Renal cortex interstitium (tissue), 11 donors: Measurements from ENCODE around the gene PAX6. TPM values are rescaled to one million over a fixed set of nuclear protein-coding genes. Genes with fewer than 3 reads are reported as not detected.
"Not testable (repeated sequence)": the region's sequence is repeated elsewhere in the genome, so short reads cannot be mapped to it uniquely, and the experiment has no call there.

ENCODE experiments used
- DNase-seq, 11 donors: peaks; one replicate each; pipeline ENCODE4 v3.0.0-alpha.2; 2013; ENCODE audit warnings: low read depth in 9 of 11, low spot score in 4 of 11; ENCODE audit errors: extremely low read depth in 1 of 11
- polyA plus RNA-seq, 3 donors: library from polyadenylated mRNA; unstranded; fragments of 120-200 nt; gene quantifications; one replicate each; pipeline ENCODE4 v1.2.1, GENCODE V29; 2013; ENCODE audit not compliant: insufficient read length in 3 of 3

PAX6 gene
- polyA plus RNA-seq, 3 donors = 0.06 TPM; not detected in 2

- DNase-seq = no peak
Measured at GRCh38 chr11:31783252-31783651, 27.9 kb downstream of the PAX6 start.

DNA sequence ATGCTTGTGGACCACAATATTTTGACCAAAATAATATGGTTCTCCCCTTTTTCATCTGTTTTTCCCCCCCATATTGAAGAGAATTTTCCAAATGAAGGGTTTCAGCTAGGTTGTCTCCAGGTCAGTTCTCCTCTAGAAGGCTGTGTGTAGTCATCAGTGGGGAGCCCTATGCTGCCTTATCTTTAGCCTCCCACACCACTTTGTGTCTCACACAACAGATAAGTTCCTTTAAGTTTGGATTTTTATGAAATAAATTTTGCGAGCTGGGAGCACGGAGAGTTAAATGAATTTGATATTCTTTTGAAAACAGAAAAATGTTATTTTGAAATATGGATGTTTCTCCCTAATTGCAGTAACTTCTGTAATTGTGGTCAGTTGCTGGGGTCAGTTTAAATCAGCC, 28.9 kb downstream of the PAX6 start:
- no peak for DNase-seq

GRCh38 chr11:31780480-31780971, 30.6 kb downstream of the PAX6 start:
- DNase-seq = no peak

DNA sequence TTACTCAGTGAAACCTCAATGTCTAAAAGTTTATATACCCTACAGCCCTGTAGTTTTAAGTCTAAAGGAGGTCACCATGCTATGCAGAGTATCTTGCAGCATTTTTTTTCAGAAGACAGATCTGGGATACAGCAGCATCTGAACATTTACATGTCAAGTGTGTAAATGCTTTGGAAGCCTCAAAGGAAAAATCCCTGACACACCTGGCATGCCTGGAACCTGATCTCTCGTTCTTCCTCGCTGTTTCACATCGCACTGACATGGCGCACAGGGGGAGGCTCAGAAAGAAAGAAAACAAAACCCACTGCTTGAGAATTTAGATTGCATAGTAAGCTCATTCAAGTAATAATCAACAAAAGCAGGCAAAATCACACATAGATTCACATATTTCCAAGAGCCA, 31.0 kb downstream of the PAX6 start:
- DNase-seq = no peak

DNA sequence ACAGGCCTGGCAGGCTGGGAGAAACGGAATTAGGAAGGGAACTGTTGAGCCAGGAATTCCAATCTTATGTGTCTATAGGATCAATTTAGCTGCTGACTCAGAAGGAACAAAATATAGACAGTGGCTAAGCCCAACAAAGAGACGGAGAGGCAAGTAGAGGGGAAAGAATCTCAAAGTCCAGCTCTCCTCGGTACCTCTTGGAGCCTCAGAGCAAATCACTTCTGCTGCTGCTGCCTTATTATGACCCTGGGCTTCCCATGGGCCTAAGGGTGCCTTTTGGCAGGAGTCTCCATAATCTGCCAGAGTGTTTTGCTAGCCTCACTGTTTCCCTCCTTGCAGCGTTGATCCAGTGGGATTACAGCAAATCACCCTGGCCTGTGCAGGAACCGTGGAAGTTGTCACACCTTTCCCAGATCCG, 31.7 kb downstream of the PAX6 start:
- DNase-seq = no peak

GRCh38 chr11:31772412-31772811, 38.7 kb downstream of the PAX6 start:
- no peak for DNase-seq

DNA sequence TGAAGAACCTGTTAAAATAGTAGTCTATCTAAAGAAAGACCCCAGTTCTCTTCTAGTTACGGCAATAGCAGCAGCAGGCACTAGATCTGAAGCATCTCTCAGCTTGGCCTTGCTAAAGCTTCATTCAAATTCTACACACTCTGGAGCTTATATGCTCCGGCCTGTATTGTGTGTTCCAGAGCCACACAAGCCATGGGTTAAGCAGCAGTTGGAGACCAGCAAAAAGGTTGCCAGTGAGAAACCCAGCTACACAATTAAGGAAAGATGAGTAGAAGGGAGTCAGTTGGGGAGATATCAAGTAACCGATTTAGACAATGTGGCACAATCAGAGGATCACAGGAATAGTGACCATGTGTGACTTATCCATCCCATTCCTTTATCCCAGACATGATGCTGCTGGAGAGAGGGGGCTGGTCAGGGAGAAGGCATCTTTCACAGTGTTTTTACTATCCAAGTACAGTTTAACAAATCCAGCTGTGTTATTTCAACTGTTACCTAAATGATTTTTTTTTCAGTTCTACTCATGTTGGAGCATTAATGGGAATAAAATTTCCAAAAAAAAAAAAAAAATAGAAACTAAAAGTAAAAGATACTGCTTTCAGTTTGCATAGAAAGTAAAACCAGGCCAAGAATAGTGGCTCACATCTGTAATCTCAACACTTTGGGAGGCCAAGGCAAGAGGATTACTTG, 41.0 kb downstream of the PAX6 start:
- DNase-seq = no peak

DNA sequence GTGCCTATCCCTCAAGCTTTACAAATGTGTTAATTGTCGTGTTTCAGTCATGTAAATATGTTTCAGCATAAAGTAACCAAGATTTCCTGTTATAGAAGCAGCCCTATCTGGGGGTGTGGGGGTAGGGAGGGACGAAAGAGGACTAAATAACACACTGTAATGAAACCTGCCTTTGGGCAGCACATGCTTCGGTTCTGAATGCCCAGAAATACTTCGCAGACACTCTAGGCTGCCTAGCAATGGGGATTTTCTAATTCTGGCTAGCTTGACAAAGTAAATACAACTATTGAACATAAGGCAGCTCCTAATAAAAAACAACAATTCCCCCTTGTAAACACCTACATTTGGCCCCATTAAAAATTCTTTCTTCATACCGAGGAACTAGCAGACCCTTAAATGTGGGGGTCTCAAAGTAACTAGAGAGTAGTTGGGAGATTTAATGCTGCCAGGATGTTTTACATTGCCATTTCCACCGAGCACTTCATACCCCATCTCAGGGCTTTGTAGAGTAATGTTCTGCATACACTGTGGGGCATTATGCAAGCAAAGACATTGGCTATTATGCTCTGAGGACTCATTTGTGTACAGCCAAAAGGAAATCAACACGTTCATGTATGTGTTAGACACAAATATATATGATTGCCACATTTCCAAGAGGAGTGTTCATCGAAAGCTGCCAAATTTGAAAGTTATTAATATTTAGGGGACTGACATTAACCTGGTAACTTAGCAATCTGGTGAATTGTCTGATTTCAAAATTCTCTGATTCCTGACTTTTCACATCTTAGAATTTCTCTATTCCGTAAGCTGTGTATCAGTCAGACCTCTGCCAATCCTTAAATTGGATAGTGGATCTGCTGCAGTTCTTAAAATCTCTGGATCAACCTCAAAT, 42.1 kb downstream of the PAX6 start:
- DNase-seq = no peak

GRCh38 chr11:31767685-31768084, 43.4 kb downstream of the PAX6 start:
- DNase-seq = no peak

GRCh38 chr11:31767066-31767465, 44.1 kb downstream of the PAX6 start:
- DNase-seq = no peak

DNA sequence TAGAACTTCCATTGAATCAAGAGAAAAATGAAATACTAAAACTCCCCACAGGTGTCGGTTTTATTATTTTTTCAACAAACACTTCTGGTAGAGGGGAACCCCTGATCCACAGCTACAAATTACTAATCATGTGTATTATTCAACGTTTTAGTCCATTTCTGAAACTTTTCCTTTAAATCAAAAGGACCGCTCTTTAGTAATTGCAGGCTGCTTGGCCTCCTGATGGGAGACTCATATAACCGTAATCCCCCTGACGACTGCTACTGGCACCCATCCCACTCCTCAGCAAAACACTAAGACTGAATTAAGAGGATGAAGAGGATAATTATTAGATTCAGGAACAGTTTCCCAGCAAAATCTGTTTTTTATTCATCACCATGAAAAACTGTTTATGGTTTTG, 46.4 kb downstream of the PAX6 start:
- DNase-seq = no peak

DNA sequence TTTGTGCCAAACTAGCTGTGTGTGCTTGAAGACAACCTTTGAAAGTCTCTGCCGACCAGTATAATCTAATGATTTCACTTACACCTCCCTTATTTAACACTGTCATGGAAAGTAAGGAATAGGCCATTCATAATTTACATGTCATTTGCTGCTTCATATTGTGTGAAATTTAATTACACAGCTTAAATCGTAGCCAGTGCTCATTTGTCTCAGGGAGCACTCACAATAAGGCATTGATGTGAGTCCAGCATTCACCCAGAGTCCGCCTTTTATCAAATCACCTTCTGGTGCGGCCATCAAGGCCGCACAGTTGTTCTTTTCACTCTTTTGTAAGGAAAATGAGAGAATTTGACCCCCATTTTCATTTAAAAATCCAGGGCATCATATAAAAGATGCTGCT, 46.9 kb downstream of the PAX6 start:
- DNase-seq = no peak

DNA sequence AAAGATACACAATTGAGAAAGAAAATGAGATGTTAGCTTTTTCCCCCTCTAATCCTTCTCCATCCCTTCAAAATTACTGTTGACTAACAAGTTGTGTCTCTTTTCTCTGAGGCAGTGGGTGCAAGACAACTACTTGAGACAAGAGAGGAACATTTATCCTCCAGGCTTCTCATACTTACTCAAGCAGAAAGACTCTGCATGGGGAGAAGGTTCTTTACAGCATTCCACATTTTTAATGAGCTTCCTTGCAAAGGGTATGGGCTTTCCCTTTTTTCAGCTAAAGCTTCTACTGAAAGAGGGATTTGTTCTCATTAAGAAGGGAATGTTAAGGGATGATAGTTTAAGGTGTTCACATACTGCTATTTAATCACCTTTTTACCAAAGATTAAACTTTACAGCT, 47.8 kb downstream of the PAX6 start:
- DNase-seq = no peak

GRCh38 chr11:31761636-31762035, 49.5 kb downstream of the PAX6 start:
- no peak for DNase-seq

- DNase-seq = no peak
Measured at GRCh38 chr11:31757260-31757835, 53.8 kb downstream of the PAX6 start.

DNA sequence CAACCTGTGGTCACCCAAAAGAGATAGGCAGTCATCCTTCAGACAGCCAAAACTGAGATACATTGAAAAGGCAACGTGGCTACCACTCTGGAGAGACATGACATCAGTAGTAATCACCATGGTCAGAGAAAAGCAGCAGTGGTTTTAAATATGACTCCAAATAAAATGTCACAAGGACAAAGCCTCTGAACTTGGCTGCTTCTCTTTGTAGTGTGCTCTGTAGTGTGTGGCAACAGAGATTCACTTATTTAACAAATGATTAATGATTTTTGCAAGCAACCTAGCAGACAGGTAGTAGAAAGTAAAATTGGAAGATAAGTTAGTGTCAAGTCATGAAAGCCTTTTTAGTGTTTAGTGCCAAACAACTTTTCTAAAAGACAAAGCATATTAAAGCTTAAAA, 63.5 kb downstream of the PAX6 start:
- no peak for DNase-seq

DNA sequence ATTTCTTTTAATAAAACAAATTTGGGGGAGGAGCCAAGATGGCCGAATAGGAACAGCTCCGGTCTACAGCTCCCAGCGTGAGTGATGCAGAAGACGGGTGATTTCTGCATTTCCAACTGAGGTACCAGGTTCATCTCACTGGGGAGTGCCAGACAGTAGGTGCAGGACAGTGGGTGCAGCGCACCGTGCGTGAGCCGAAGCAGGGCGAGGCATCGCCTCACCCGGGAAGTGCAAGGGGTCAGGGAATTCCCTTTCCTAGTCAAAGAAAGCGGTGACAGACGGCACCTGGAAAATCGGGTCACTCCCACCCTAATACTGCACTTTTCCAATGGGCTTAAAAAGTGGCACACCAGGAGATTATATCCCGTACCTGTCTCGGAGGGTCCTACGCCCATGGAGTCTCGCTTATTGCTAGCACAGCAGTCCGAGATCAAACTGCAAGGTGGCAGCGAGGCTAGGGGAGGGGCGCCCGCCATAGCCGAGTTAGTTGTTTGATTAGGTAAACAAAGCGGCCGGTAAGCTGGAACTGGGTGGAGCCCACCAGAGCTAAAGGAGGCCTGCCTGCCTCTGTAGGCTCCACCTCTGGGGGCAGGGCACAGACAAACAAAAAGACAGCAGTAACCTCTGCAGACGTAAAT, 70.3 kb downstream of the PAX6 start:
- DNase-seq = not testable (repeated sequence)

- no peak for DNase-seq
Measured at GRCh38 chr11:31740131-31740530, 71.0 kb downstream of the PAX6 start.
